B cell (primary cell): ENCODE measurements around the gene AIRE.

ENCODE experiments used
- EZH2 ChIP-seq: IDR thresholded peaks from 2 replicates; pipeline ENCODE4 v1.6.1; 2012; ENCODE audit warnings: borderline replicate concordance, low read depth, mild to moderate bottlenecking, moderate library complexity, low read length; ENCODE audit not compliant: insufficient read depth, poor library complexity, severe bottlenecking
- TF ChIP-seq, protein P1 (sequence below): fragments of 200-600 bp; IDR thresholded peaks from one replicate; pipeline ENCODE4 v1.8.0; 2022; ENCODE audit warnings: antibody characterized with exemption, mild to moderate bottlenecking

DNA sequence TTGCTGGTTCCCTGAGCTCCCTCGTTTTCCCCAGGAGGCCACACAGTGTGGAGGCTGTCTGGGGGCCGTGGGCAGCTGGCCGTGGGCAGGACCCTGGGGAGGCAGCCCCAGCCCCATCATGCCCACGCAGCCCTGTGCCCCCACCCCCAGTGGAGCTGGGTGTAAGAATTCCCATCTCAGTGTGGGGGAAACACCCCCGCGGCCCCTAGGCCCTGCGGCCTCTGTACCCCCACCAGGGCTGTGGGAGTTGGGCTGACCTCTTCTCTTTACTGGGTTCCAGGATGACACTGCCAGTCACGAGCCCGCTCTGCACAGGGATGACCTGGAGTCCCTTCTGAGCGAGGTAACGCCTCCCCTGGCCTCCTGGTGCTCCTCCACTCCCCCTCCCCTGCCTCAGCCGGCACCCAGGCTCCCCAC is 10.4 kb downstream of the AIRE start:
- TF ChIP-seq, protein P1, sequence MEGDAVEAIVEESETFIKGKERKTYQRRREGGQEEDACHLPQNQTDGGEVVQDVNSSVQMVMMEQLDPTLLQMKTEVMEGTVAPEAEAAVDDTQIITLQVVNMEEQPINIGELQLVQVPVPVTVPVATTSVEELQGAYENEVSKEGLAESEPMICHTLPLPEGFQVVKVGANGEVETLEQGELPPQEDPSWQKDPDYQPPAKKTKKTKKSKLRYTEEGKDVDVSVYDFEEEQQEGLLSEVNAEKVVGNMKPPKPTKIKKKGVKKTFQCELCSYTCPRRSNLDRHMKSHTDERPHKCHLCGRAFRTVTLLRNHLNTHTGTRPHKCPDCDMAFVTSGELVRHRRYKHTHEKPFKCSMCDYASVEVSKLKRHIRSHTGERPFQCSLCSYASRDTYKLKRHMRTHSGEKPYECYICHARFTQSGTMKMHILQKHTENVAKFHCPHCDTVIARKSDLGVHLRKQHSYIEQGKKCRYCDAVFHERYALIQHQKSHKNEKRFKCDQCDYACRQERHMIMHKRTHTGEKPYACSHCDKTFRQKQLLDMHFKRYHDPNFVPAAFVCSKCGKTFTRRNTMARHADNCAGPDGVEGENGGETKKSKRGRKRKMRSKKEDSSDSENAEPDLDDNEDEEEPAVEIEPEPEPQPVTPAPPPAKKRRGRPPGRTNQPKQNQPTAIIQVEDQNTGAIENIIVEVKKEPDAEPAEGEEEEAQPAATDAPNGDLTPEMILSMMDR: no peak
- no peak for TF ChIP-seq EZH2
